HuH-7.5 (cell line): ENCODE measurements around the gene THADA.

Experiments used
- DNase-seq: peaks from one replicate; pipeline ENCODE4 v3.0.0; 2011; ENCODE audit warnings: low spot score

The THADA gene

DNA sequence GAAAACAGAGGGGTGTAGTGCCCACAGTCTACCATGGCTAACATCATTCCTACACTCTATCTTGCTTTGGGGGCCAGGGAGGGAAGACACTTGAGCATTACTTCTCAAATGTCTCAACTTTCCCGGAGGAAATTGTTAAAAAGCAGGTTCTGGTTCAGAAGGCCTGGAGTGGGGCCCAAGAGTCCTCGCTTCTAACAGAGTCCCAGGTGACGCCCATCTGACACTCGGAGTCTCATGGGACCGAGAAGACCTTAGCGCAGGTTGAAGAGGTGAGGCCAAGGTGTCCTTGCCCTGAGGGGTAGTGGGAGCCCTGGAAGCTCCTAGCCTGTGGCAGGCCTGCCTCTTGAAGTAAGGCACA lies 409.5 kb downstream of the THADA start:
- no peak for DNase-seq

DNA sequence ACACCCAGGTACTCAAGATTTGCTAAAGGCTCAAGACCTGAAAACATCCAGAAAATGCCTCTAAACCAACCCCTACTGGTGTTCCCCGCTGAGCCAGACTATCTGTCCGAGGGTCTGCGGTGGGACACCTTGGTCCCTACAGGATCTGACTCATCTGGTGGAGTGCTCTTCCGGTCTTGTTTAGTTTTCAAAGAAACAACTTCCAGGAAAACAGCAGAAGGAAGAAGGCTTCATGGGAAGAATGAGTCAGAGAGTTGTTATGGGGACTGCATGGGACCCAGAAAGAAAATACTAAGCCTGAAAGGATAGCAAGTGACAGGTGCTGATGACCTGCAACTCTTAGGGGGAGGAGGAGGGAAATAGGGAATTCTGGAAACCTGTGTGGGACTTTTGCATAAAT lies 410.7 kb downstream of the THADA start:
- DNase-seq = no peak

GRCh38 chr2:43184339-43184895 lies 411.4 kb downstream of the THADA start:
- no peak for DNase-seq

- DNase-seq = no peak
Measured at GRCh38 chr2:43183743-43184142, 412.1 kb downstream of the THADA start.

GRCh38 chr2:43180897-43181296 lies 414.9 kb downstream of the THADA start:
- no peak for DNase-seq
